ENCODE data around the gene NR3C2.

NR3C2 gene

GRCh38 chr4:148312956-148313490 lies 129.2 kb downstream of the NR3C2 start:
- no peak for TF ChIP-seq EZH2phosphoT487 (conservative IDR thresholded peaks at IDR 0.05; ENCODE audit: low read length)
- H3K4me3 ChIP-seq (ENCODE audit: insufficient read depth, low read length, poor library complexity, severe bottlenecking) = no peak overlapping the region
- H2AFZ ChIP-seq (ENCODE audit: low read depth, low read length, severe bottlenecking) = no peak overlapping the region
- no peaks in the 10 kb centered on the region for H3K9me3 ChIP-seq (ENCODE audit: insufficient read depth, low read length)
- H3K9ac ChIP-seq (ENCODE audit: low read length) = no peak overlapping the region
- H4K20me1 ChIP-seq (ENCODE audit: low read depth, low read length) = no peaks in the 10 kb centered on the region
- H3F3A ChIP-seq (ENCODE audit: insufficient read depth) = no peaks in the 10 kb centered on the region
- no peaks in the 10 kb centered on the region for H3K79me2 ChIP-seq (ENCODE audit: insufficient read depth, low read length)
- no peaks in the 10 kb centered on the region for H3K9me2 ChIP-seq (replicated peaks; ENCODE audit: insufficient read depth, low read length)
- H3K27me3 ChIP-seq (ENCODE audit: low read length) = no peaks in the 10 kb centered on the region
- H3K36me3 ChIP-seq (ENCODE audit: low read length) = no peaks in the 10 kb centered on the region
- H3K4me2 ChIP-seq (ENCODE audit: low read depth, low read length, poor library complexity, severe bottlenecking) = no peak overlapping the region
- no peak overlapping the region for H3K27ac ChIP-seq (ENCODE audit: low read depth, low read length)

- Histone ChIP-seq H3K79me2 (ENCODE audit: insufficient read depth, low read length) (no peaks in the 10 kb centered on the region), H3K9ac (ENCODE audit: low read length) (no peak overlapping the region), H3K9me3 (ENCODE audit: insufficient read depth, low read length) (no peaks in the 10 kb centered on the region), H3K27ac (ENCODE audit: low read depth, low read length) (no peak overlapping the region), H3K4me2 (ENCODE audit: low read depth, low read length, poor library complexity, severe bottlenecking) (no peak overlapping the region), H3K4me3 (ENCODE audit: insufficient read depth, low read length, poor library complexity, severe bottlenecking) (no peak overlapping the region), H3K27me3 (ENCODE audit: low read length) (no peaks in the 10 kb centered on the region), H4K20me1 (ENCODE audit: low read depth, low read length) (no peaks in the 10 kb centered on the region), H3F3A (ENCODE audit: insufficient read depth) (no peaks in the 10 kb centered on the region), H3K9me2 (replicated peaks; ENCODE audit: insufficient read depth, low read length) (no peaks in the 10 kb centered on the region), H2AFZ (ENCODE audit: low read depth, low read length, severe bottlenecking) (no peak overlapping the region), H3K36me3 (ENCODE audit: low read length) (no peaks in the 10 kb centered on the region)
- TF ChIP-seq CTCF (IDR thresholded peaks at IDR 0.05; ENCODE audit: insufficient read depth, low read length, poor library complexity, severe bottlenecking) (no peak), EZH2phosphoT487 (conservative IDR thresholded peaks at IDR 0.05; ENCODE audit: low read length) (no peak)
Observed at GRCh38 chr4:148311526-148311925, 130.7 kb downstream of the NR3C2 start.

- Histone ChIP-seq H3K4me2 (ENCODE audit: low read depth, low read length, poor library complexity, severe bottlenecking) (no peak overlapping the region), H3F3A (ENCODE audit: insufficient read depth) (no peaks in the 10 kb centered on the region), H3K36me3 (ENCODE audit: low read length) (no peaks in the 10 kb centered on the region), H3K9ac (ENCODE audit: low read length) (no peak overlapping the region), H4K20me1 (ENCODE audit: low read depth, low read length) (no peaks in the 10 kb centered on the region), H3K9me3 (ENCODE audit: insufficient read depth, low read length) (no peaks in the 10 kb centered on the region), H3K9me2 (replicated peaks; ENCODE audit: insufficient read depth, low read length) (no peaks in the 10 kb centered on the region), H3K79me2 (ENCODE audit: insufficient read depth, low read length) (no peaks in the 10 kb centered on the region), H3K27ac (ENCODE audit: low read depth, low read length) (no peak overlapping the region), H3K27me3 (ENCODE audit: low read length) (no peaks in the 10 kb centered on the region), H2AFZ (ENCODE audit: low read depth, low read length, severe bottlenecking) (no peak overlapping the region), H3K4me3 (ENCODE audit: insufficient read depth, low read length, poor library complexity, severe bottlenecking) (no peak overlapping the region)
- TF ChIP-seq CTCF (IDR thresholded peaks at IDR 0.05; ENCODE audit: insufficient read depth, low read length, poor library complexity, severe bottlenecking) = no peak
- TF ChIP-seq EZH2phosphoT487 (conservative IDR thresholded peaks at IDR 0.05; ENCODE audit: low read length) = no peak
Observed at GRCh38 chr4:148310756-148311155, 131.5 kb downstream of the NR3C2 start.

- Histone ChIP-seq H3K4me3 (ENCODE audit: insufficient read depth, low read length, poor library complexity, severe bottlenecking) (no peak overlapping the region), H3K27me3 (ENCODE audit: low read length) (no peaks in the 10 kb centered on the region), H3F3A (ENCODE audit: insufficient read depth) (no peaks in the 10 kb centered on the region), H3K27ac (ENCODE audit: low read depth, low read length) (no peak overlapping the region), H3K9me3 (ENCODE audit: insufficient read depth, low read length) (0 out of 2 replicates have a peak, but pooled peaks cover 6% of the 10 kb centered on the region), H3K9ac (ENCODE audit: low read length) (no peak overlapping the region), H3K79me2 (ENCODE audit: insufficient read depth, low read length) (no peaks in the 10 kb centered on the region), H3K36me3 (ENCODE audit: low read length) (no peaks in the 10 kb centered on the region), H3K4me2 (ENCODE audit: low read depth, low read length, poor library complexity, severe bottlenecking) (no peak overlapping the region), H2AFZ (ENCODE audit: low read depth, low read length, severe bottlenecking) (no peak overlapping the region), H4K20me1 (ENCODE audit: low read depth, low read length) (no peaks in the 10 kb centered on the region), H3K9me2 (replicated peaks; ENCODE audit: insufficient read depth, low read length) (no peaks in the 10 kb centered on the region)
- TF ChIP-seq CTCF (IDR thresholded peaks at IDR 0.05; ENCODE audit: insufficient read depth, low read length, poor library complexity, severe bottlenecking) (no peak), EZH2phosphoT487 (conservative IDR thresholded peaks at IDR 0.05; ENCODE audit: low read length) (no peak)
Observed at GRCh38 chr4:148305751-148306150, 136.5 kb downstream of the NR3C2 start.
